Hypothalamus (tissue), 51 donors: Measurements from ENCODE around the gene KRTAP2-4.
"Not testable (repeated sequence)": the region's sequence is repeated elsewhere in the genome, so short reads cannot be mapped to it uniquely, and the experiment has no call there.

ENCODE experiments used
- DNase-seq, 51 donors: peaks; one replicate each; lab custom pipeline; 2025; lab: John Stamatoyannopoulos, UW

Gene KRTAP2-4

DNA sequence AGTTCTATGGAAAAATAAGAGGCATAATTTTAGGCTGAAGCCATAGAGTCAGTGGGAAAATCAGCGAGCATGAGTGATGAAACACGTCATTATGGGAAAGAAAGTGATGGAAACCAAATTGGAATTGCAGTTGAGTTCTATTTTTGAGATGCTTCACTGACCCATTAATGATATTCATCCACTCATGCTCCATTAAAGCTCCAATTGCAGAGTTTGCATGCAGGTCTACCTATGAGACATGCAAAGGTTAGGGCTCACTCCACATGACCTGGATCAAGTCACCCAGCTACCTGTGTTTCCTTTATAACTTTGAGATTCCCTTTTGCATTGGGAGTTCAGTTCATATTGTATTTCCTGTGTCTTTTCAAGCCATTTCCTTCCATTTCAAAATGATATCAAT is 8.0 kb upstream of the KRTAP2-4 start:
- DNase-seq, result no peak

DNA sequence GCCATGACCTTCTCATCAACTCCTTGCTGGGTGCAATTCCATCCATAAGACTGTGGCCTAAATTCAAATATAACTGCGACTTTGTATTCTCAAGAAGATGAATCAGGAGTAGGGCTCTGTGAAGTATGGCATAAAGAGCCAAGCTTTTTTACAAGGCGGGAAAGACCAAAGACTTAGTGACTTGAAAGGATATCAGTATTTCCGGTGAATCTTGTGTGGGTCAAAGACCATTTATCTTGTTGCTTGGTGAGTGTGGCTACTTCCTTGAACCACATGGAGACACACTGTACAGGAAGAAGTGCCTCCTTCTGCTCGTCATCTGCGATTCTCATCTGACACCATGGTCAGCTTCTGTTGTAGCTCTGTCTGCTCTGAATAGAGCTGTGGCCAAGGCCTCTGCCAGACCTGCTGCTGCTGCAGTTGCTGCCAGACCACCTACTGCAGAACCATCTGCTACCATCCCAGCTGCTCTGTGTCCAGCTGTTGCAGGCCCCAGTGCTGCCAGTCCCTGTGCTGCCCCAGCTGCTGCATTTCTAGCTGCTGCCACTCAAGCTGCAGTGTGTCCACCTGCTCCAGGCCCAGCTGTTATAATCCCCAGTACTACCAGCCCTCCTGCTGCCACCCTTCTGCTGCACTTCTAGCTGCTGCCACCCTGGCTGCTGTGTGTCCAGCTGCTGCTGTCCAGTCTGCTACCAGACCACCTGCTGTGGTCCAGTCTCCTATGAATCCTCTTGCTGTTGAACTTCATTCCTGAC is 6.1 kb upstream of the KRTAP2-4 start:
- no peak for DNase-seq

DNA sequence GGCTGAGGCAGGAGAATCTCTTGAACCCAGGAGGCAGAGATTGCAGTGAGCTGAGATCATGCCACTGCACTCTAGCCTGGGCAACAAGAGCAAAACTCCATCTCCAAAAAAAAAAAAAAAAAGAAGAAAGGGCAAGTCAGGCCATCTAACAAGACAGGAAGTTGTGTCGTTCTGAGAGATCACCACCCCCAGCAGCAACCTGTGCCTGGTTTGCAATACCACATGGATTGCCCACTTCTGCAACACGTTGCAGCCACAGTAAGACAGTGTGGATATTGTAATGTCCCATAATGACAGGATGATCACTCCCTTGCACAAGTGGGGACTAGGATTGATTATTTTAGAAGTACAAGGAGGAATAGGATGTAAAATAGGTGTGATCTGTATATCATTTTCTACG is 3.4 kb upstream of the KRTAP2-4 start:
- DNase-seq, result no peak

DNA sequence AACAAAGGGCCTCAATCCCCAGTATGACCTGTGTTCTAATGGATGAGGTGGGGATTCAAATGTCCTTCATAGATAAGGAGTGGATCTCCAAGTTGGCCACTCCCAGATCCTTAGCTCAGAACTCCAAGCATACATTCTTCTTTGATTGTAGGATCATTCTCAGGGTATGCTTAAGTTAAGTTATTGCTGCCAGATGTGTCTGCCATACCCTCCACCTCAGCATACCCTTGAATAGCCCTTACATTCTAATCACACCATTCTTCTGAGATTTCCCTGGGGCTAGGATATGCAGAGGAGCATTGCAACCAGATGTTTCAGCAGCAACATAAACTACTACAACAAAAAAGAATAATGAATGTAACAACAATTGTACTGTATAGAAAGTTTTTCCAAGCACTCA is 1.6 kb upstream of the KRTAP2-4 start:
- no peak for DNase-seq

DNA sequence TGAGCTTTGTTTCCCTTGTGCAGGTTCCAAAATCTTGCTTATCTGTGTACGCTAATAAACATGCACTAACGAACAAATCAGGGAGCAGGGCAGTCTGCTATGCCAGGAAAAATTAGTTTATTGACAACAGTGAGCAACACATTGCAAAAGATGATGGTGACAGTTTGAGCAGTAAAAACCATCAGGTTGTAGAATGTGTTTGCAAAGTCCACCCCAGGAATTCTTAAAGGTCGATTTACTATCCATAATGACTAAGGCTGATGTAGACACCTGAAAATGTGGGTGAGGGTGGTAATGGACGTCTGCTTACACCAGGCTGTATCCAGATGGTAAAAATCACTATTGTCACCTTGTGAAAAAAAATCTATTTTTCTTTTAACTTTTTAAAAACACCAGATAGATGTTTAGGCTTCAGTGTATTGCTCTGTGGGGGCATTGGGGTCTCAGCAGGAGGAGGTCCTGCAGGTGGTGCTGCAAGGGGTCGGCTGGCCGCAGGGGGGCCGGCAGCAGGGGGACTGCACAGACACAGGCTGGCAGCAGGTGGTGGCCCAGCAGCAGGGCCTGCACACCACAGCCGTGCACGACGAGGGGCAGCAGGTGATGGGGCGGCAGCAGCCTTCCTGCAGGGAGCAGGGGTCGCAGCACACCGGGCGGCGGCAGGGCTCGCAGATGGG is 526 bp downstream of the KRTAP2-4 start:
- not testable (repeated sequence) for DNase-seq

DNA sequence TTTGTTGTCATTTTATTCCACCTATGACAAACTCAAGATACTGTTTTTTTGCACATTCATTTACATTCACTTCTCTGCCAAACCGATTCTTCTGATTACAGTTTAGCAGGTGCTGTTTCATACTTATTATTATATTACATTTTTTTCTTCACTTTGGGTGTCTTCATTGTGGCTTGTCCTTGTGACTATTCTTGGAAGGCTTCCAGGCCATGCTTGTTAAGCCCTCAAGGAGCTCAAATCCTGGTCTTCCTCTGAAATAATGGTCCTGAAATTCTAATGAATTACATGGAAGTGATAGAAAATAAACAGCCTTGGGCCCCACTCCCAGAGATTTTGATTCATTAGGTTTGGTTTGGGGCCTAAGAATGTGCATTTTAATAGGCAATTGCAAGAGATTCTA is 1.4 kb downstream of the KRTAP2-4 start:
- DNase-seq, result no peak

DNA sequence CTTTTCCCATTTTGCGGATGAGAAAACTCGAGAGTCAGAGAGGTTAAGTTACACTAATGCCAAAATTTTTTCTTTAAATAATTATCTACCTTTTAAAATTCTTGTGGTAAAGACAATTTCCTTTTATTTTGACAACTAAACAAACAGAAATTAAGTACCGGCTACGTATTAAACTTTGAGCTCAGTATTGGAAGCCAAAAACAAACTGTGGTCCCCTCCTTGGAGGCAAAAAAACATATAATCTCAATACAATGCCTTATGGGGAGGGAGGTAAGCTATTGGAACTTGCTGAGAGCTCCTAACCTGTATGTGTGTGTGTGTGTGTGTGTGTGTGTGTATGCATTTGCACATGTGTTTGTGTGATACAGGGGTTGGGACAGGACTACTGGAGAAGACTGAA is 2.2 kb downstream of the KRTAP2-4 start:
- no peak for DNase-seq

DNA sequence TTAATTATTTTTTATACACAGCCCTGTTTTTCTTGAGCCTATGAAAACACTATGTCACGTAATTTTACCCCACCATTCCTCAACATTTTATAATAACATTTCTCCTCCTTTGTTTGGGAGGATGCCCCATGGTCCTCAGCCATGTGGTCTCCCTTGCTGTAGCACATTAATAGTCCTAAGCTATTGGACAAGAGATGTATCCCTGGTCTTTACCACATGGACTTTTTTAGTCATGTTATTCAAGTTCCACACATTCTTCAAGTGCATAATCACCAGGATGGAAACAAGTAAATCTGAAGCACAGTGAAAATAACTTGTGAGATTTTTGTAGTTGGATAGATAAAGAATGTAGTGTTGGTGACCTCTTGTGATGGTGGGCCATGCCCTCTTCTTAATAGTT is 3.7 kb downstream of the KRTAP2-4 start:
- no peak for DNase-seq

DNA sequence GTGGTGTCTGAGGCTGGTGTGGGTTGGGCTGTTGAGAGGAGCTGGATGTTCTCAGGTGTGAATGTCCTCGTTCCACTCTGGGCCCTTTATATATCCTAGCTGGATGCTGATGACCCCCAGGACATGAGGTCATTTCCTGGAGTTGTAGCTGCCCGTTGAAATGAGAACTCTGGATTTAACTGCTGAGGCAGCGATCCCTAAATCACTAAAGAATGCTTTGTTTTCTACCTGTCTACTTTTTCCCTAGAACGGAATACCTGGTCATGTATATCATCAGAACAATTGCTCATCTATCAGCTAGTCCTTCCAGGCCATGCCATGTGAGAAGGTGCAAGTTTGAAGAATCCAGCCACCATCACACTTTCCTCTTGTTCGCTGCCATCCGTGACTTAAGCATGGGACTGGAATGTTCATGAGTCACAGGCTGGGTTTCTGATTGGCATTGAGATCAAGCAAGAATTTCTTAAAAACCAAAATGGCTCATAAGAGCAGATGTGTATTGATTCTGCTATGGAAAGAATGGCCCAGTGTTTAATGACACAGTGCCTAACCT is 5.6 kb downstream of the KRTAP2-4 start, which contains the start of gene KRTAP2-3:
Gene KRTAP2-3, minus strand, starts transcription at position 63 of the 553 bp plus-strand sequence. CDS start 64 bp downstream, outside the sequence.
- no peak for DNase-seq

DNA sequence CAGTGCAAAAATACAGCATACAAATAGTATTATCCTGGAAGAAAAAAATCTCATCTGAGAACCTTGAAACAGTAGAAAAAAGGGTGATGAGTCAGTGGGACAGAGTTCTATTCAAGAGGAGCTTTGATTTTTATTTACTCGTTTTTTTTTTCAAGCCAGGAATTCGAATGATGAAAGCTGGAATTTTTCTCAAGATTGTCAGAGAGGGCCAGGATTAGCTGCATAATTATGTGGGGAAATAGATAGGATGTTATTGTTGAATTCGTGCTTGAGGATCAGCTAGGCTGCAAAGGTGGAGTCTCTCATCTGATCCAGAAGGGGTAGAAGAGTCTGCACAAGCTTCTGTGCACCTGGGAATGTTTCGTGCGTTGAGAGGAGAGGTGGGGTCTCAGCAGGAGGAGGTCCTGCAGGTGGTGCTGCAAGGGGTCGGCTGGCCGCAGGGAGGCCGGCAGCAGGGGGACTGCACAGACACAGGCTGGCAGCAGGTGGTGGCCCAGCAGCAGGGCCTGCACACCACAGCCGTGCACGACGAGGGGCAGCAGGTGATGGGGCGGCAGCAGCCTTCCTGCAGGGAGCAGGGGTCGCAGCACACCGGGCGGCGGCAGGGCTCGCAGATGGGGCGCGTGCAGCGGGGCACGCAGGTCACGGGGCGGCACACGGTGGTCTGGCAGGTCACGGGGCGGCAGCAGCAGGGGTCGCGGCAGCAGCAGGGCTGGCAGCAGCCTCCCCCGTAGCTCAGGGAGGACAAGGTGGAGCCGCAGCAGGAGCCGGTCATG is 6.2 kb downstream of the KRTAP2-4 start:
- DNase-seq, result not testable (repeated sequence)

DNA sequence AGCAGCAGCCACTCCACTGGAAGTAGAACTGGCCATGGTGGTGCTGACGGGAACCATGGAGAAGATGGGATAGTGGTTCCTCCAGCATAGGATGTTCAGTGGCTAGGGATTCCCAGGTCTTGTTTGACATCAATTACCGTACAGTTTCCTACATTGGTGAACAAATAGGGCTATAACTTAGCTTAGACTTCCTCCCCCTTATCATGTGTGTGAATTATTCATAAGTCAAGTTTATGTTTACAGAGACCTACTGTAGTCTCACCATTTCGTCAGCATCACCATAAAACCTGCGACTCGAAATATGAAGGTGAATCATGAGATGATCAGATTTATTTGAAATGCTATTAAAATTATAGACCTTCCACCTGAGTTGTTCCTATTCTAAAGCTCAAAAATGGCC is 6.9 kb downstream of the KRTAP2-4 start:
- no peak for DNase-seq

DNA sequence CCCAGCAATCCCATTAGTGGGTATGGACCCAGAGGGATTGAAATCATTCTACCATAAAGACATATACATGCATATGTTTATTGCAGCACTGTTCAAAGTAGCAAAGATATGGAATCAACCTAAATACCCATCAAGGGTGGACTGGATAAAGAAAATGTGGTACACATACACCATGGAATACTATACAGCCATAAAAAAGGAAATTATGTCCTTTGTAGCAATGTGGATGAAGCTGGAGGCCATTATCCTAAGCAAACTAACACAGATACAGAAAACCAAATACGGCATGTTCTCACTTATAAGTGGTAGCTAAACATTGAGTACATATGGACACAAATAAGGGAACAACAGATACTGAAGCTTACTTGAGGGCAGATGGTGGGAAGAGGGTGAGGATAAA is 8.1 kb downstream of the KRTAP2-4 start:
- DNase-seq, result no peak

DNA sequence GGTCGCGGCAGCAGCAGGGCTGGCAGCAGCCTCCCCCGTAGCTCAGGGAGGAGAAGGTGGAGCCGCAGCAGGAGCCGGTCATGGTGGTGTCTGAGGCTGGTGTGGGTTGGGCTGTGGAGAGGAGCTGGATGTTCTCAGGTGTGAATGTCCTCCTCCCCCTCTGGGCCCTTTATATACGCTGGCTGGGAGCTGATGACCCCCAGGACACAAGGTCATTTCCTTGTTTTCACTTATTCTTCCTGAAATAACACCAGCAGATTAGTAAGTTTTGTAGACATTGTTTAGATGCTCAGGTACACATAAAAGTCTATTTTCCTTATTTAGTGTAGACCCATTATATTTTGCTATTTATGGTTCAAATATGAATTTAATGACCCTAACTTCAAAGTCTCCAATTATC is 10.5 kb downstream of the KRTAP2-4 start, which contains the start of gene KRTAP2-2:
Gene KRTAP2-2, minus strand, starts transcription at position 101 of the 400 bp plus-strand sequence. Its CDS starts 19 bp downstream, at position 82.
- not testable (repeated sequence) for DNase-seq

DNA sequence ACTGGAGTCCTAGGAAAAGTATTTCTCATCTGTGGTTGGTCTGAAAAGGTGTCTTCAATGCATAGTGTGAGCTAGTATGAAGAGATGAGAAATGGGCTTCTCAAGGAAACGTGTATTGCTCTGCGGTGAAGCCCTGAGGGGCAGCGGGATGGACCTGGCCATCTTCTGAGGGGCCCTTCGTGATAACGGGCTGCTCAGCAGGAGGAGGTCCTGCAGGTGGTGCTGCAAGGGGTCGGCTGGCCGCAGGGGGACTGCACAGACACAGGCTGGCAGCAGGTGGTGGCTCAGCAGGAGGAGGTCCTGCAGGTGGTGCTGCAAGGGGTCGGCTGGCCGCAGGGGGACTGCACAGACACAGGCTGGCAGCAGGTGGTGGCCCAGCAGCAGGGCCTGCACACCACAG is 11.1 kb downstream of the KRTAP2-4 start:
- not testable (repeated sequence) for DNase-seq

DNA sequence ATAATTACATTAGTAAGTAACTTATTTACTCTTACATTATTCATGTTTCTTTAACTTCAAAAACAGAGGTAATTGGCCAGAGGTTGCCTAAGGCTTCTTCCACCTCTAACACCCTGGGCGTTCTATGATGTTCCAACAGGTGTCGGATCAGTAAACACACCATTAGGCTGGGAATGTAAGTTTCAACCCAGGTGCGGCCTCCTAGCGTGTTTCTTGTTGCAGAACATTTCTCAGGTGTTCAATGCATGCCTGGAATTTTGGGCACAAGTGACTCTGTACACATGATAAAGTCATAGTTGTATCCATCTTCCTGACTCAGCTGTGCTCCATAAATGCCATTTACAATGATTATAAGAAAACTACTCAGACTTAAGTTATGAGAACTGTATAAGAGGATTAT is 11.7 kb downstream of the KRTAP2-4 start:
- no peak for DNase-seq

DNA sequence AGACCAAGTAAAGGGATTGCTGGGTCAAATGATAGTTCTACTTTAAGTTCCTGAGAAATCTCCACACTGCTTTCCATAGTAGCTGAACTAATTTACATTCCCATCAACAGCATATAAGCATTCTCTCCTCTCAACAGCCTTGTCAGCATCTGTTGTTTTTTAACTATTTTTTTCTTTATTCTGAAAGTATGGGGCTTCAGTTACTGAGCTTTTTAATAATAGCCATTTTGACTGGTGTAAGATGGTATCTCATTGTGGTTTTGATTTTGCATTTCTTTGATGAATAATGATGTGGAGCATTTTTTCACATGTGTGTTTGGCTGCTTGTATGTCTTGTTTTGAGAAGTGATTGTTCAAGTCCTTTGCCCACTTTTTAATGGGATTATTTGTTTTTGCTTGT is 13.1 kb downstream of the KRTAP2-4 start:
- no peak for DNase-seq

DNA sequence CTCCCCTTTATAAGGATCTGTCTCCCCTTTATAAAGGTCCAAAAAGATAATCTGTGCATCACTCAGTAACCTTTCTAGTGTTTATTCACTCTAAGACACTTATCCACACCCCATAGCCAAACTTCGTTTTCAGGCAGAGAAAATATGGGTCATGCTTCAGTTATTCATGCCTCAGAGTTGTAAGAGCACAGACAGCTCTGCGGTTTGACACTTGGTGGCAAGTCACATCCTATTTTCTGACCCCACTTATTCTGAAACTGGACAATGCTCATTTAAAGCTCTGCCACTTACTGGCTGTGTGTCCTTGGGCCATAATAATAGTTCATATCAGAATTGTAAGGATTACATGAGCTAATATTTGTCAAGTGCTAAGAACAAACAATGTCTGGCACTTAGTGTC is 16.6 kb downstream of the KRTAP2-4 start:
- DNase-seq, result no peak

DNA sequence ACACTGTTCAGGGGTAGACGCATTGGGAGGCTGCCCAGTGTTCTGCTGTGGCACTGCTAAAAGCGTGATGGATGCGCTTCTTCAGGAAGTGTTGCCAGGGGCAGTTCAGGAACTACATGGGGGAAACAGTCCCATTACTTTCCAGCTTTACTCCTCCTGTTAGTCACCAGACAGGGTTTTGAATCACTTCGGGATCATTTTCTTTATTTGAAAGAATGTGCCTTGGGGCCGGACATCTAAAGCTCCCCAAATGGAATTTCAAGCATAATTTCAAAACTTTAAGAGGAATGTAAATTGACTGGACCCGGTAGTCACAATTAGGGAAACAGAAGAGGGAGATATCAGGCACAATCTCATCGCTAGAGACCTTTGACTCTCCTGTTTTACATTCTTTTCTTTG is 17.2 kb downstream of the KRTAP2-4 start:
- DNase-seq, result no peak

DNA sequence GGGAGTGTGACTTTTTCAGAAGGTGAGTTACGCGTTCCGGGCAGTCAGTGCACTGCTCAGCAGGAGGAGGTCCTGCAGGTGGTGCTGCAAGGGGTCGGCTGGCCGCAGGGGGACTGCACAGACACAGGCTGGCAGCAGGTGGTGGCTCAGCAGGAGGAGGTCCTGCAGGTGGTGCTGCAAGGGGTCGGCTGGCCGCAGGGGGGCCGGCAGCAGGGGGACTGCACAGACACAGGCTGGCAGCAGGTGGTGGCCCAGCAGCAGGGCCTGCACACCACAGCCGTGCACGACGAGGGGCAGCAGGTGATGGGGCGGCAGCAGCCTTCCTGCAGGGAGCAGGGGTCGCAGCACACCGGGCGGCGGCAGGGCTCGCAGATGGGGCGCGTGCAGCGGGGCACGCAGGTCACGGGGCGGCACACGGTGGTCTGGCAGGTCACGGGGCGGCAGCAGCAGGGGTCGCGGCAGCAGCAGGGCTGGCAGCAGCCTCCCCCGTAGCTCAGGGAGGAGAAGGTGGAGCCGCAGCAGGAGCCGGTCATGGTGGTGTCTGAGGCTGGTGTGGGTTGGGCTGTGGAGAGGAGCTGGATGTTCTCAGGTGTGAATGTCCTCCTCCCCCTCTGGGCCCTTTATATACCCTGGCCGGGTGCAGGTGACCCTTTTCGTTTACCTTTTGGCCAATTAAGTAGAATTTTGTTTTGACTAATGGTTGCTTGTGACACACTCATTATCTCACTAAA is 18.8 kb downstream of the KRTAP2-4 start, which contains the start of gene KRTAP2-1:
Gene KRTAP2-1, minus strand, starts transcription at position 582 of the 731 bp plus-strand sequence. Its CDS starts 49 bp downstream, at position 533.
- not testable (repeated sequence) for DNase-seq

DNA sequence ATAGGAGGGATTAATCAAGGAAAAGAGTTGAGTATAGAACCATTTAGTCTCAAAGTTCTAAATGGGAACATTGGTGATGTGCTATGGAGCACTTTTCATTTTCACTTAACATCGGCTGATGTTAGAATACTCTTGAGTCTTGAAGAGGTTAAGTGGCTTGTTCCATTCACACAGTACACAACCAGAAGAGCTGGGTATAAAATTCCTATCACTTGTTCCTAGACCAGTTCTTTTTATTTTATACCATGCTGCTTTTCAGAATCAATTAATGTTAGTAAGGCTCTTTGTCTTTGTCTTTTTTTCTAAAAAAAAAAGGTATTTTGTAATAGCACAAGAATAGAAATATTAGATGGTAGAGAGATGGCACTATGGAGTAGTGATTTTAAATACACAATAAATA is 22.7 kb downstream of the KRTAP2-4 start:
- DNase-seq, result no peak
